Liver (tissue), 9 donors: Measurements from ENCODE around the gene ZNF566. TPM values are rescaled to one million over a fixed set of nuclear protein-coding genes. Genes with fewer than 3 reads are reported as not detected.

Experiments
- DNase-seq: peaks from one replicate; pipeline ENCODE4 v3.0.0-alpha.2; 2017; ENCODE audit warnings: low spot score
- H3K27ac ChIP-seq, 2 donors: one replicate each; pipeline ENCODE4 v1.7.0; 2013; ENCODE audit warnings: inconsistent platforms in 2 of 2, low read length in 2 of 2, control low read depth in 1 of 2, low read depth in 1 of 2, mild to moderate bottlenecking in 1 of 2
- H3K27me3 ChIP-seq, 4 donors: one replicate each; pipeline versions ENCODE4 v1.6.1 to v1.7.0; 2013; ENCODE audit warnings: low read length in 3 of 4, inconsistent platforms in 1 of 4, mild to moderate bottlenecking in 1 of 4, moderate library complexity in 1 of 4; ENCODE audit not compliant: control insufficient read depth in 4 of 4, insufficient read depth in 4 of 4
- H3K36me3 ChIP-seq, 4 donors: one replicate each; pipeline versions ENCODE4 v1.6.1 to v1.7.0; 2013; ENCODE audit warnings: low read length in 3 of 4, mild to moderate bottlenecking in 3 of 4, low read depth in 1 of 4, moderate library complexity in 1 of 4; ENCODE audit not compliant: control insufficient read depth in 4 of 4, insufficient read depth in 3 of 4
- H3K4me1 ChIP-seq, 4 donors: one replicate each; pipeline versions ENCODE4 v1.6.1 to v1.7.0; 2013; ENCODE audit warnings: low read length in 3 of 4, mild to moderate bottlenecking in 3 of 4, moderate library complexity in 1 of 4; ENCODE audit not compliant: control insufficient read depth in 4 of 4, insufficient read depth in 4 of 4
- H3K4me3 ChIP-seq, 3 donors: one replicate each; pipeline versions ENCODE4 v1.6.1 to v1.7.0; 2013; ENCODE audit warnings: low read length in 3 of 3, control low read depth in 1 of 3, low read depth in 1 of 3, mild to moderate bottlenecking in 1 of 3
- H3K9ac ChIP-seq, 2 donors: one replicate each; pipeline ENCODE4 v1.7.0; 2013; ENCODE audit warnings: low read length in 2 of 2, mild to moderate bottlenecking in 2 of 2, moderate library complexity in 2 of 2, control low read depth in 1 of 2, low read depth in 1 of 2
- H3K9me3 ChIP-seq, 4 donors: one replicate each; pipeline versions ENCODE4 v1.6.1 to v1.7.0; 2013; ENCODE audit warnings: low read length in 3 of 4; ENCODE audit not compliant: control insufficient read depth in 4 of 4
- EGR1 ChIP-seq, 2 donors: IDR thresholded peaks; 2 replicates each; pipeline ENCODE4 v1.6.1; 2016 to 2018; ENCODE audit warnings: antibody characterized with exemption in 2 of 2, low read depth in 2 of 2
- FOXA1 ChIP-seq: IDR thresholded peaks from 2 replicates; pipeline ENCODE4 v1.6.1; 2016; ENCODE audit warnings: antibody characterized with exemption
- HNF4A ChIP-seq, 2 donors: conservative IDR thresholded peaks; 2 replicates each; pipeline ENCODE4 v1.6.1; 2016; ENCODE audit warnings: antibody characterized with exemption in 2 of 2, mild to moderate bottlenecking in 2 of 2
- HNF4G ChIP-seq: IDR thresholded peaks from 2 replicates; pipeline ENCODE4 v1.6.1; 2016; ENCODE audit warnings: antibody characterized with exemption
- JUND ChIP-seq, 2 donors: IDR thresholded peaks; 2 replicates each; pipeline ENCODE4 v1.6.1; 2016; ENCODE audit warnings: antibody characterized with exemption in 2 of 2
- NR2F2 ChIP-seq: IDR thresholded peaks from 2 replicates; pipeline ENCODE4 v1.6.1; 2016; ENCODE audit warnings: antibody characterized with exemption
- RAD21 ChIP-seq, 2 donors: IDR thresholded peaks; 2 replicates each; pipeline ENCODE4 v1.6.1; 2016; ENCODE audit warnings: antibody characterized with exemption in 2 of 2, mild to moderate bottlenecking in 2 of 2
- RXRA ChIP-seq, 2 donors: IDR thresholded peaks; 2 replicates each; pipeline ENCODE4 v1.6.1; 2017 to 2018; ENCODE audit warnings: antibody characterized with exemption in 2 of 2, mild to moderate bottlenecking in 1 of 2
- SP1 ChIP-seq: IDR thresholded peaks from 2 replicates; pipeline ENCODE4 v1.6.1; 2018; ENCODE audit warnings: antibody characterized with exemption, mild to moderate bottlenecking
- TAF1 ChIP-seq: conservative IDR thresholded peaks from 2 replicates; pipeline ENCODE4 v1.6.1; 2016; ENCODE audit warnings: antibody characterized with exemption, mild to moderate bottlenecking
- YY1 ChIP-seq: IDR thresholded peaks from 2 replicates; pipeline ENCODE4 v1.6.1; 2016; ENCODE audit warnings: antibody characterized with exemption, mild to moderate bottlenecking
- WGBS: extraction: QIAGEN DNeasy Blood & Tissue Kit; methylation state at CpG from one replicate; pipeline ENCODE4 v1.1.7; 2013; 5-methylcytosine and 5-hydroxymethylcytosine counted together
- polyA plus RNA-seq, 2 donors: library from polyadenylated mRNA; stranded (reverse) in 1 of 2; unstranded in 1 of 2; fragments of 200-250 nt in 1 of 2; fragments of >200 nt in 1 of 2; fragmentation: Nextera tagmentation in 1 of 2; extraction: Ambion mirVana in 1 of 2; gene quantifications; one replicate each; pipeline versions ENCODE4 v1.2.1 to v1.2.3, GENCODE V29; 2013 to 2015
- total RNA-seq, 2 donors: library from RNA; depleted of rRNA; stranded (reverse); fragments of >200 nt; gene quantifications; one replicate each; pipeline ENCODE4 v1.2.3, GENCODE V29; 2014
- TF ChIP-seq, protein P1 (sequence below): fragments of 150-350 bp; IDR thresholded peaks from 2 replicates; pipeline ENCODE4 v1.5.1; 2017; ENCODE audit warnings: improper control_type of control experiment, low read depth, low read length; ENCODE audit not compliant: missing input control
- TF ChIP-seq, protein P2 (sequence below): IDR thresholded peaks from 2 replicates; pipeline ENCODE4 v1.6.1; 2016; ENCODE audit warnings: antibody characterized with exemption
- TF ChIP-seq, protein P3 (sequence below): IDR thresholded peaks from 2 replicates; pipeline ENCODE4 v1.6.1; 2016; ENCODE audit warnings: antibody characterized with exemption
- TF ChIP-seq, protein P4 (sequence below): IDR thresholded peaks from 2 replicates; pipeline ENCODE4 v1.6.1; 2016; ENCODE audit warnings: antibody characterized with exemption, mild to moderate bottlenecking
- donor health status: healthy.
- donor health status: healthy.
- donor health status: healthy.
- donor health status: healthy.
- donor health status: healthy.

Gene ZNF566
- total and polyA plus RNA-seq, 4 donors, result 1.5 to 11.1 (median 6.3) TPM

DNA sequence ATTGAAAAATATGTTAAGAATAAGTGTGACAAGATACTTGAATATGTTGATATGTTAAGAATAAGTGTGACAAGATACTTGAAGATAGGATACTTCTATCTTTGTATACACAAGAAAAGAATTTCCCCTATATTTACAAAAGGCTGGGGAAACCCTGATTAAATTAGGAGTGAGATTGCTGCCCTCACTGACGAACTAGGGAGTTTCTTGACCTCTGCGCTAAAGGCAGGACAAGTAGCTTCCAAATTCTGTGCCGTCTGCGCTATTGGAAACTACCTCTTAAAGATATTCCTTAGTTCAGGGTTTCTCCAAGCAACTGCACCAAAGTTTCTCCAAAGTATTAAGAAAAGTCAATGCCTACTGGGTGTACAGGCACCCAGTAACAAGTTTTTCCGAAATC is 38.0 kb upstream of the ZNF566 start:
- Histone ChIP-seq H3K27ac (no peak overlapping the region), H3K4me3 (peak overlapping the region; percentile 69 to 82 (median 75)), H3K27me3 (no peaks in the 10 kb centered on the region), H3K9ac (peak overlapping the region; percentile 70 to 74), H3K4me1 (peaks cover 0 to 17% (median 10%) of the 10 kb centered on the region in 4 donors), H3K36me3 (peaks cover 6 to 23% (median 18%) of the 10 kb centered on the region in 4 donors), H3K9me3 (peaks cover 7 to 31% (median 23%) of the 10 kb centered on the region in 4 donors)
- WGBS, result 14% methylated on average over 5 of the region's 5 CpGs
- DNase-seq, result no peak
- TF ChIP-seq, protein P1, sequence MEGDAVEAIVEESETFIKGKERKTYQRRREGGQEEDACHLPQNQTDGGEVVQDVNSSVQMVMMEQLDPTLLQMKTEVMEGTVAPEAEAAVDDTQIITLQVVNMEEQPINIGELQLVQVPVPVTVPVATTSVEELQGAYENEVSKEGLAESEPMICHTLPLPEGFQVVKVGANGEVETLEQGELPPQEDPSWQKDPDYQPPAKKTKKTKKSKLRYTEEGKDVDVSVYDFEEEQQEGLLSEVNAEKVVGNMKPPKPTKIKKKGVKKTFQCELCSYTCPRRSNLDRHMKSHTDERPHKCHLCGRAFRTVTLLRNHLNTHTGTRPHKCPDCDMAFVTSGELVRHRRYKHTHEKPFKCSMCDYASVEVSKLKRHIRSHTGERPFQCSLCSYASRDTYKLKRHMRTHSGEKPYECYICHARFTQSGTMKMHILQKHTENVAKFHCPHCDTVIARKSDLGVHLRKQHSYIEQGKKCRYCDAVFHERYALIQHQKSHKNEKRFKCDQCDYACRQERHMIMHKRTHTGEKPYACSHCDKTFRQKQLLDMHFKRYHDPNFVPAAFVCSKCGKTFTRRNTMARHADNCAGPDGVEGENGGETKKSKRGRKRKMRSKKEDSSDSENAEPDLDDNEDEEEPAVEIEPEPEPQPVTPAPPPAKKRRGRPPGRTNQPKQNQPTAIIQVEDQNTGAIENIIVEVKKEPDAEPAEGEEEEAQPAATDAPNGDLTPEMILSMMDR, result no peak
- no peak for TF ChIP-seq FOXA1
- no peak for TF ChIP-seq HNF4A (conservative IDR thresholded peaks at IDR 0.05)
- TF ChIP-seq EGR1 (IDR thresholded peaks at IDR 0.05; ENCODE audit: low read depth in 2 of 2), result no peak
- TF ChIP-seq NR2F2, result no peak
- TF ChIP-seq, protein P2, sequence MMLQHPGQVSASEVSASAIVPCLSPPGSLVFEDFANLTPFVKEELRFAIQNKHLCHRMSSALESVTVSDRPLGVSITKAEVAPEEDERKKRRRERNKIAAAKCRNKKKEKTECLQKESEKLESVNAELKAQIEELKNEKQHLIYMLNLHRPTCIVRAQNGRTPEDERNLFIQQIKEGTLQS, result no peak
- no peak for TF ChIP-seq TAF1
- TF ChIP-seq HNF4G, result no peak
- TF ChIP-seq RAD21 (IDR thresholded peaks at IDR 0.05), result no peak
- TF ChIP-seq RXRA (IDR thresholded peaks at IDR 0.05), result no peak
- TF ChIP-seq, protein P3, sequence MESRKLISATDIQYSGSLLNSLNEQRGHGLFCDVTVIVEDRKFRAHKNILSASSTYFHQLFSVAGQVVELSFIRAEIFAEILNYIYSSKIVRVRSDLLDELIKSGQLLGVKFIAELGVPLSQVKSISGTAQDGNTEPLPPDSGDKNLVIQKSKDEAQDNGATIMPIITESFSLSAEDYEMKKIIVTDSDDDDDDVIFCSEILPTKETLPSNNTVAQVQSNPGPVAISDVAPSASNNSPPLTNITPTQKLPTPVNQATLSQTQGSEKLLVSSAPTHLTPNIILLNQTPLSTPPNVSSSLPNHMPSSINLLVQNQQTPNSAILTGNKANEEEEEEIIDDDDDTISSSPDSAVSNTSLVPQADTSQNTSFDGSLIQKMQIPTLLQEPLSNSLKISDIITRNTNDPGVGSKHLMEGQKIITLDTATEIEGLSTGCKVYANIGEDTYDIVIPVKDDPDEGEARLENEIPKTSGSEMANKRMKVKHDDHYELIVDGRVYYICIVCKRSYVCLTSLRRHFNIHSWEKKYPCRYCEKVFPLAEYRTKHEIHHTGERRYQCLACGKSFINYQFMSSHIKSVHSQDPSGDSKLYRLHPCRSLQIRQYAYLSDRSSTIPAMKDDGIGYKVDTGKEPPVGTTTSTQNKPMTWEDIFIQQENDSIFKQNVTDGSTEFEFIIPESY, result no peak
- TF ChIP-seq, protein P4, sequence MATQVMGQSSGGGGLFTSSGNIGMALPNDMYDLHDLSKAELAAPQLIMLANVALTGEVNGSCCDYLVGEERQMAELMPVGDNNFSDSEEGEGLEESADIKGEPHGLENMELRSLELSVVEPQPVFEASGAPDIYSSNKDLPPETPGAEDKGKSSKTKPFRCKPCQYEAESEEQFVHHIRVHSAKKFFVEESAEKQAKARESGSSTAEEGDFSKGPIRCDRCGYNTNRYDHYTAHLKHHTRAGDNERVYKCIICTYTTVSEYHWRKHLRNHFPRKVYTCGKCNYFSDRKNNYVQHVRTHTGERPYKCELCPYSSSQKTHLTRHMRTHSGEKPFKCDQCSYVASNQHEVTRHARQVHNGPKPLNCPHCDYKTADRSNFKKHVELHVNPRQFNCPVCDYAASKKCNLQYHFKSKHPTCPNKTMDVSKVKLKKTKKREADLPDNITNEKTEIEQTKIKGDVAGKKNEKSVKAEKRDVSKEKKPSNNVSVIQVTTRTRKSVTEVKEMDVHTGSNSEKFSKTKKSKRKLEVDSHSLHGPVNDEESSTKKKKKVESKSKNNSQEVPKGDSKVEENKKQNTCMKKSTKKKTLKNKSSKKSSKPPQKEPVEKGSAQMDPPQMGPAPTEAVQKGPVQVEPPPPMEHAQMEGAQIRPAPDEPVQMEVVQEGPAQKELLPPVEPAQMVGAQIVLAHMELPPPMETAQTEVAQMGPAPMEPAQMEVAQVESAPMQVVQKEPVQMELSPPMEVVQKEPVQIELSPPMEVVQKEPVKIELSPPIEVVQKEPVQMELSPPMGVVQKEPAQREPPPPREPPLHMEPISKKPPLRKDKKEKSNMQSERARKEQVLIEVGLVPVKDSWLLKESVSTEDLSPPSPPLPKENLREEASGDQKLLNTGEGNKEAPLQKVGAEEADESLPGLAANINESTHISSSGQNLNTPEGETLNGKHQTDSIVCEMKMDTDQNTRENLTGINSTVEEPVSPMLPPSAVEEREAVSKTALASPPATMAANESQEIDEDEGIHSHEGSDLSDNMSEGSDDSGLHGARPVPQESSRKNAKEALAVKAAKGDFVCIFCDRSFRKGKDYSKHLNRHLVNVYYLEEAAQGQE, result no peak
- no peak for TF ChIP-seq SP1
- no peak for TF ChIP-seq YY1
- no peak for TF ChIP-seq JUND (IDR thresholded peaks at IDR 0.05)

DNA sequence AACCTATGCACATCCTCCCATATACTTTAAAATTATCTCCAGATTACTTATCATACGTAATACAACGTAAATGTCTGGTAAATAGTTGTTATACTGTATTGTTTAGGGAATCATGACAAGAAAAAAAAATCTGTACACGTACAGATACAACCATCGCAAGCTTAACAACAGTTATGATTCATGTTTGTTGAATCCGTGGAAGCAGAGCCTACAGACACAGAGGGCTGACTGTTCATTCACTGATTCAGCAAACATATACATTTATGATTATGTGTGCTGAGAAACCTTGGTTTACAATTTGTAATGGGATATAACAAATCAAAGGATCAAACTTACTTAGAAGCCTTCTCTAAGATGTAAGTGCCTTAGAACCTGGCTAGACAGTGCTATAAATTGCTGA is 37.2 kb upstream of the ZNF566 start:
- Histone ChIP-seq H3K9me3 (peaks cover 9 to 31% (median 23%) of the 10 kb centered on the region in 4 donors), H3K4me3 (peak overlapping the region in 2 of 3 donors; percentile 27 to 33), H3K9ac (no peak overlapping the region), H3K27me3 (no peaks in the 10 kb centered on the region), H3K36me3 (peaks cover 6 to 25% (median 21%) of the 10 kb centered on the region in 4 donors), H3K27ac (no peak overlapping the region), H3K4me1 (peaks cover 0 to 17% (median 10%) of the 10 kb centered on the region in 4 donors)
- 80% methylated on average over 5 of the region's 5 CpGs for WGBS
- TF ChIP-seq HNF4G (no peak), SP1 (no peak)
- no peak for DNase-seq
